HG03135 (cell line): ENCODE measurements around the gene EDAR.

ENCODE experiments used
- ATAC-seq: cut with Tn5 transposase; IDR thresholded peaks from one replicate; pipeline ENCODE4 v1.9.1; 2021; ENCODE audit warnings: mild to moderate bottlenecking, moderate library complexity; ENCODE audit not compliant: unreplicated experiment

Gene EDAR

GRCh38 chr2:108870069-108870644, 118.9 kb downstream of the EDAR start:
- ATAC-seq, result no peak

GRCh38 chr2:108869542-108869941, 119.5 kb downstream of the EDAR start:
- no peak for ATAC-seq

GRCh38 chr2:108868911-108869310, 120.1 kb downstream of the EDAR start:
- ATAC-seq, result no peak

GRCh38 chr2:108866041-108866440, 123.0 kb downstream of the EDAR start:
- ATAC-seq, result no peak

GRCh38 chr2:108858894-108859293, 130.1 kb downstream of the EDAR start:
- ATAC-seq, result no peak

GRCh38 chr2:108855194-108855593, 133.8 kb downstream of the EDAR start:
- no peak for ATAC-seq

GRCh38 chr2:108854484-108854883, 134.5 kb downstream of the EDAR start:
- ATAC-seq, result no peak

- no peak for ATAC-seq
Observed at GRCh38 chr2:108853421-108853820, 135.6 kb downstream of the EDAR start.

GRCh38 chr2:108852375-108852774, 136.6 kb downstream of the EDAR start:
- no peak for ATAC-seq

GRCh38 chr2:108847000-108847399, 142.0 kb downstream of the EDAR start:
- no peak for ATAC-seq

- no peak for ATAC-seq
Observed at GRCh38 chr2:108845923-108846322, 143.1 kb downstream of the EDAR start.
